NCI-H1105 (cell line): ENCODE measurements around the gene PANK4.

Experiments used
- DNase-seq: peaks from one replicate; lab custom pipeline; 2025; lab: John Stamatoyannopoulos, UW

PANK4 gene

GRCh38 chr1:2497891-2498290, 28.5 kb downstream of the PANK4 start:
- no peak for DNase-seq

- no peak for DNase-seq
Observed at GRCh38 chr1:2496746-2497145, 29.6 kb downstream of the PANK4 start.

GRCh38 chr1:2496087-2496622, 30.2 kb downstream of the PANK4 start:
- DNase-seq: no peak

- DNase-seq: no peak
Observed at GRCh38 chr1:2495546-2495945, 30.9 kb downstream of the PANK4 start.

GRCh38 chr1:2495026-2495425, 31.4 kb downstream of the PANK4 start:
- DNase-seq: no peak

- DNase-seq: no peak
Observed at GRCh38 chr1:2494323-2494693, 32.1 kb downstream of the PANK4 start.

GRCh38 chr1:2493691-2494322, 32.6 kb downstream of the PANK4 start:
- no peak for DNase-seq

- no peak for DNase-seq
Observed at GRCh38 chr1:2493218-2493617, 33.2 kb downstream of the PANK4 start.

- DNase-seq: no peak
Observed at GRCh38 chr1:2492091-2492490, 34.3 kb downstream of the PANK4 start.

GRCh38 chr1:2489615-2490014, 36.8 kb downstream of the PANK4 start:
- no peak for DNase-seq

- DNase-seq: no peak
Observed at GRCh38 chr1:2488688-2489087, 37.7 kb downstream of the PANK4 start.

- DNase-seq: no peak
Observed at GRCh38 chr1:2486558-2486957, 39.8 kb downstream of the PANK4 start.

- no peak for DNase-seq
Observed at GRCh38 chr1:2486041-2486440, 40.4 kb downstream of the PANK4 start.

- DNase-seq: no peak
Observed at GRCh38 chr1:2483970-2484369, 42.4 kb downstream of the PANK4 start.

GRCh38 chr1:2483026-2483425, 43.4 kb downstream of the PANK4 start:
- no peak for DNase-seq

- DNase-seq: no peak
Observed at GRCh38 chr1:2482588-2482987, 43.8 kb downstream of the PANK4 start.

- no peak for DNase-seq
Observed at GRCh38 chr1:2481885-2482284, 44.5 kb downstream of the PANK4 start.

GRCh38 chr1:2480986-2481364, 45.4 kb downstream of the PANK4 start:
- DNase-seq: no peak

GRCh38 chr1:2480236-2480985, 46.0 kb downstream of the PANK4 start:
- DNase-seq: no peak

- DNase-seq: no peak
Observed at GRCh38 chr1:2479618-2480017, 46.8 kb downstream of the PANK4 start.

- DNase-seq: no peak
Observed at GRCh38 chr1:2479186-2479585, 47.2 kb downstream of the PANK4 start.

- no peak for DNase-seq
Observed at GRCh38 chr1:2477791-2478499, 48.5 kb downstream of the PANK4 start.

- no peak for DNase-seq
Observed at GRCh38 chr1:2477309-2477708, 49.1 kb downstream of the PANK4 start.
